GM10266 (cell line): ENCODE results near the gene SLC22A12.
"Not testable (repeated sequence)": the region's sequence is repeated elsewhere in the genome, so short reads cannot be mapped to it uniquely, and the experiment has no call there.

Source experiments
- DNase-seq: peaks from one replicate; pipeline ENCODE4 v3.0.0; 2012; ENCODE audit errors: extremely low spot score
- CTCF ChIP-seq: IDR thresholded peaks from 2 replicates; pipeline ENCODE4 v1.5.1; 2012; ENCODE audit warnings: mild to moderate bottlenecking, low read depth; ENCODE audit not compliant: control insufficient read depth, insufficient read depth; ENCODE audit errors: missing control alignments

Gene SLC22A12

GRCh38 chr11:64592234-64592615, 1.2 kb downstream of the SLC22A12 start:
- no peak for TF ChIP-seq CTCF
- DNase-seq: no peak

- TF ChIP-seq CTCF: no peak
- DNase-seq: no peak
Observed at GRCh38 chr11:64592656-64593055, 1.6 kb downstream of the SLC22A12 start.

GRCh38 chr11:64593156-64594105, 2.4 kb downstream of the SLC22A12 start:
- no peak for DNase-seq
- TF ChIP-seq CTCF: no peak

GRCh38 chr11:64594159-64594939, 3.3 kb downstream of the SLC22A12 start:
- TF ChIP-seq CTCF: no peak
- no peak for DNase-seq

GRCh38 chr11:64595922-64596321, 4.9 kb downstream of the SLC22A12 start:
- DNase-seq: not testable (repeated sequence)

- DNase-seq: no peak
- TF ChIP-seq CTCF: no peak
Observed at GRCh38 chr11:64597671-64598101, 6.7 kb downstream of the SLC22A12 start.

GRCh38 chr11:64598106-64598796, 7.2 kb downstream of the SLC22A12 start:
- no peak for TF ChIP-seq CTCF
- no peak for DNase-seq
